Peyer's patch (tissue), 4 donors: ENCODE results near the gene CLEC16A.

ENCODE experiments used
- POLR2A ChIP-seq, 2 donors: fragments of 450-650 bp; IDR thresholded peaks; one replicate each; pipeline ENCODE4 v1.5.1; 2017; ENCODE audit warnings: antibody characterized with exemption in 2 of 2, mild to moderate bottlenecking in 2 of 2, moderate library complexity in 2 of 2
- TF ChIP-seq, protein P1 (sequence below), 6 experiments: fragments of 450-650 bp in 4 of 6; fragments of 200-600 bp in 2 of 6; sonication (generic) in 1 of 6; IDR thresholded peaks; one replicate each; pipeline ENCODE4 v1.5.1; 2017 to 2019; ENCODE audit warnings: antibody characterized with exemption in 6 of 6, mild to moderate bottlenecking in 3 of 6, moderate library complexity in 1 of 6

GRCh38 chr16:11010575-11011221 lies 66.3 kb downstream of the CLEC16A start:
- TF ChIP-seq, protein P1, sequence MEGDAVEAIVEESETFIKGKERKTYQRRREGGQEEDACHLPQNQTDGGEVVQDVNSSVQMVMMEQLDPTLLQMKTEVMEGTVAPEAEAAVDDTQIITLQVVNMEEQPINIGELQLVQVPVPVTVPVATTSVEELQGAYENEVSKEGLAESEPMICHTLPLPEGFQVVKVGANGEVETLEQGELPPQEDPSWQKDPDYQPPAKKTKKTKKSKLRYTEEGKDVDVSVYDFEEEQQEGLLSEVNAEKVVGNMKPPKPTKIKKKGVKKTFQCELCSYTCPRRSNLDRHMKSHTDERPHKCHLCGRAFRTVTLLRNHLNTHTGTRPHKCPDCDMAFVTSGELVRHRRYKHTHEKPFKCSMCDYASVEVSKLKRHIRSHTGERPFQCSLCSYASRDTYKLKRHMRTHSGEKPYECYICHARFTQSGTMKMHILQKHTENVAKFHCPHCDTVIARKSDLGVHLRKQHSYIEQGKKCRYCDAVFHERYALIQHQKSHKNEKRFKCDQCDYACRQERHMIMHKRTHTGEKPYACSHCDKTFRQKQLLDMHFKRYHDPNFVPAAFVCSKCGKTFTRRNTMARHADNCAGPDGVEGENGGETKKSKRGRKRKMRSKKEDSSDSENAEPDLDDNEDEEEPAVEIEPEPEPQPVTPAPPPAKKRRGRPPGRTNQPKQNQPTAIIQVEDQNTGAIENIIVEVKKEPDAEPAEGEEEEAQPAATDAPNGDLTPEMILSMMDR (IDR thresholded peaks at IDR 0.05): no peak
- no peak for TF ChIP-seq POLR2A (IDR thresholded peaks at IDR 0.05)
